Panc1 (cell line): ENCODE measurements around the gene PHACTR2. TPM values are rescaled to one million over a fixed set of nuclear protein-coding genes. Genes with fewer than 3 reads are reported as not detected.
"Not testable (repeated sequence)": the region's sequence is repeated elsewhere in the genome, so short reads cannot be mapped to it uniquely, and the experiment has no call there.

Experiments used
- ATAC-seq: fragments of 200-7000 bp; cut with Tn5 transposase; 2 replicates; pipeline ENCODE4 v1.9.1; 2020; ENCODE audit warnings: mild to moderate bottlenecking, moderate library complexity
- BruUV-seq: library from RNA; stranded (reverse); fragments of 400-500 nt; replicated peaks from 2 replicates; lab custom pipeline; 2021; lab: Mats Ljungman, UMichigan
- CTCF ChIA-PET: fragments of 300-600 bp; sonication (Branson Sonifier 250); formaldehyde crosslinking; loops from one replicate; lab custom pipeline; 2022; ENCODE audit warnings: antibody characterized with exemption; lab: Charles Lee
- POLR2A ChIA-PET: fragments of 300-600 bp; sonication (Branson Sonifier 250); formaldehyde crosslinking; loops from one replicate; lab custom pipeline; 2022; ENCODE audit warnings: antibody characterized with exemption; lab: Charles Lee
- DNase-seq: peaks from one replicate; pipeline ENCODE4 v3.0.0-alpha.2; 2010; ENCODE audit warnings: low read depth, low spot score
- H3K27ac ChIP-seq: 2 replicates; pipeline ENCODE4 v1.5.1; 2011; ENCODE audit warnings: mild to moderate bottlenecking, low read length, inconsistent platforms
- H3K27me3 ChIP-seq: fragments of 200-500 bp; sonication (Bioruptor generic); 2 replicates; pipeline ENCODE4 v1.6.0; 2014; ENCODE audit warnings: low read length, inconsistent platforms; ENCODE audit not compliant: control insufficient read depth, insufficient read depth
- H3K36me3 ChIP-seq: fragments of 200-500 bp; sonication (Bioruptor generic); 2 replicates; pipeline ENCODE4 v1.5.1; 2014; ENCODE audit warnings: inconsistent platforms, mild to moderate bottlenecking, low read length, moderate library complexity; ENCODE audit not compliant: control insufficient read depth, insufficient read depth
- H3K4me1 ChIP-seq: 2 replicates; pipeline ENCODE4 v1.5.1; 2011; ENCODE audit warnings: inconsistent platforms, mild to moderate bottlenecking, low read length, moderate library complexity; ENCODE audit not compliant: control insufficient read depth, insufficient read depth
- H3K4me3 ChIP-seq, 2 experiments: 2 replicates each; pipeline ENCODE4 v1.5.1; 2011 to 2012; ENCODE audit warnings: low read depth in 2 of 2, low read length in 2 of 2, mild to moderate bottlenecking in 2 of 2, inconsistent platforms in 1 of 2, moderate library complexity in 1 of 2
- H3K9me3 ChIP-seq: fragments of 200-500 bp; sonication (Bioruptor generic); 2 replicates; pipeline ENCODE4 v1.5.1; 2014; ENCODE audit warnings: low read depth, mild to moderate bottlenecking, inconsistent platforms, low read length, moderate library complexity; ENCODE audit not compliant: control insufficient read depth, insufficient read depth
- POLR2AphosphoS5 ChIP-seq: IDR thresholded peaks from 2 replicates; pipeline ENCODE4 v1.6.1; 2012; ENCODE audit warnings: mild to moderate bottlenecking, low read depth, low read length, moderate library complexity
- REST ChIP-seq, 2 experiments: IDR thresholded peaks; 2 replicates each; pipeline ENCODE4 v1.6.1; 2011 to 2012; ENCODE audit warnings: low read depth in 2 of 2, control low read depth in 1 of 2, low read length in 1 of 2, mild to moderate bottlenecking in 1 of 2, moderate library complexity in 1 of 2; ENCODE audit not compliant: insufficient read depth in 1 of 2
- SIN3A ChIP-seq: IDR thresholded peaks from 2 replicates; pipeline ENCODE4 v1.6.1; 2012; ENCODE audit warnings: low read depth, mild to moderate bottlenecking, low read length, moderate library complexity, borderline replicate concordance; ENCODE audit not compliant: insufficient read depth
- TCF7L2 ChIP-seq: IDR thresholded peaks from 2 replicates; pipeline ENCODE4 v1.6.1; 2011; ENCODE audit warnings: mild to moderate bottlenecking, low read depth, low read length, inconsistent platforms
- in situ Hi-C: cut with HindIII; loops from 2 replicates; pipeline ENCODE4 v1.10.0; 2016; ENCODE audit warnings: low sequenced_read_pairs, low pct_unique_long_range_greater_than_20kb
- intact Hi-C: fragments of 100-400 bp; cut with micrococcal nuclease; formaldehyde crosslinking; loops from one replicate; pipeline ENCODE4 v1.10.0; 2022; ENCODE audit not compliant: unreplicated experiment
- total RNA-seq: library from RNA; stranded (reverse); gene quantifications from one replicate; pipeline ENCODE4 v1.2.1, GENCODE V29; 2021; ENCODE audit not compliant: unreplicated experiment
- TF ChIP-seq, protein P1 (sequence below): fragments of 450-650 bp; IDR thresholded peaks from 2 replicates; pipeline ENCODE4 v1.5.1; 2017; ENCODE audit warnings: mild to moderate bottlenecking

PHACTR2 gene
- total RNA-seq, 1 experiment from 2014 or later = 59.9 TPM

- Histone ChIP-seq H3K27ac (no peak overlapping the region), H3K4me1 (no peaks in the 10 kb centered on the region), H3K9me3 (no peaks in the 10 kb centered on the region), H3K36me3 (no peaks in the 10 kb centered on the region), H3K4me3 (no peak overlapping the region), H3K27me3 (no peaks in the 10 kb centered on the region)
- ATAC-seq (no peak), DNase-seq (no peak)
- CTCF ChIA-PET = no interaction called here
- no TSS peak for BruUV-seq
- TF ChIP-seq REST (IDR thresholded peaks at IDR 0.05; ENCODE audit: insufficient read depth in 1 of 2, low read depth in 2 of 2, low read length in 1 of 2) (no peak), SIN3A (no peak), TCF7L2 (no peak), POLR2AphosphoS5 (no peak)
- TF ChIP-seq, protein P1, sequence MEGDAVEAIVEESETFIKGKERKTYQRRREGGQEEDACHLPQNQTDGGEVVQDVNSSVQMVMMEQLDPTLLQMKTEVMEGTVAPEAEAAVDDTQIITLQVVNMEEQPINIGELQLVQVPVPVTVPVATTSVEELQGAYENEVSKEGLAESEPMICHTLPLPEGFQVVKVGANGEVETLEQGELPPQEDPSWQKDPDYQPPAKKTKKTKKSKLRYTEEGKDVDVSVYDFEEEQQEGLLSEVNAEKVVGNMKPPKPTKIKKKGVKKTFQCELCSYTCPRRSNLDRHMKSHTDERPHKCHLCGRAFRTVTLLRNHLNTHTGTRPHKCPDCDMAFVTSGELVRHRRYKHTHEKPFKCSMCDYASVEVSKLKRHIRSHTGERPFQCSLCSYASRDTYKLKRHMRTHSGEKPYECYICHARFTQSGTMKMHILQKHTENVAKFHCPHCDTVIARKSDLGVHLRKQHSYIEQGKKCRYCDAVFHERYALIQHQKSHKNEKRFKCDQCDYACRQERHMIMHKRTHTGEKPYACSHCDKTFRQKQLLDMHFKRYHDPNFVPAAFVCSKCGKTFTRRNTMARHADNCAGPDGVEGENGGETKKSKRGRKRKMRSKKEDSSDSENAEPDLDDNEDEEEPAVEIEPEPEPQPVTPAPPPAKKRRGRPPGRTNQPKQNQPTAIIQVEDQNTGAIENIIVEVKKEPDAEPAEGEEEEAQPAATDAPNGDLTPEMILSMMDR = no peak
- in situ Hi-C loops = no loop called here
- intact Hi-C loops = no loop called here
- POLR2A ChIA-PET = no interaction called here
Observed at GRCh38 chr6:143647191-143647590, 30.6 kb upstream of the PHACTR2 start.

- TF ChIP-seq, protein P1 = no peak
- TF ChIP-seq SIN3A (no peak), TCF7L2 (no peak), REST (IDR thresholded peaks at IDR 0.05; ENCODE audit: insufficient read depth in 1 of 2, low read depth in 2 of 2, low read length in 1 of 2) (no peak), POLR2AphosphoS5 (no peak)
- intact Hi-C loops = no loop called here
Observed at GRCh38 chr6:143647732-143648131, 30.0 kb upstream of the PHACTR2 start.

DNA sequence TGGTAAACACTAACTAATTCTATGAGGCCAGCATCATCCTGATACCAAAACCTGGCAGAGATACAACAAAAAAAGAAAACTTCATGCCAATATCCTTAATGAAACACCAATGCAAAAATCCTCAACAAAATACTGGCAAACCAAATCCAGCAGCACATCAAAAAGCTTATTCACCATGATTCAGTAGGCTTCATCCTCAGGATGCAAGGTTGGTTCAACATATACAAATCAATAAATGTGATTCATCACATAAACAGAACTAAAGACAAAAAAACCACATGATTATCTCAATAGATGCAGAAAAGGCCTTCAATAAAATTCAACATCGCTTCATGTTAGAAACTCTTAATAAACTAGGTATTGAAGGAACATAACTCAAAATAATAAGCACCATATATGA, 28.4 kb upstream of the PHACTR2 start:
- ATAC-seq, DNase-seq, H3K36me3 ChIP-seq, H3K4me3 ChIP-seq, H3K4me1 ChIP-seq, H3K27me3 ChIP-seq, H3K27ac ChIP-seq, BruUV-seq, intact Hi-C loops, CTCF ChIA-PET, H3K9me3 ChIP-seq, in situ Hi-C loops, POLR2A ChIA-PET: not testable (repeated sequence)

More at GRCh38 chr6:143647732-143648131, 30.0 kb upstream of the PHACTR2 start:
- BruUV-seq = no TSS peak
- Histone ChIP-seq H3K9me3 (no peaks in the 10 kb centered on the region), H3K36me3 (no peaks in the 10 kb centered on the region), H3K4me1 (0 out of 2 replicates have a peak, but pooled peaks cover 2% of the 10 kb centered on the region), H3K4me3 (no peak overlapping the region), H3K27ac (no peak overlapping the region), H3K27me3 (no peaks in the 10 kb centered on the region)
- ChIA-PET CTCF (no interaction called here), POLR2A (no interaction called here)
- in situ Hi-C loops = no loop called here
- ATAC-seq (no peak), DNase-seq (no peak)
